ENCODE measurements around the gene AANAT.
A peak's percentile ranks its signal among the peaks of the same experiment; 100 is the strongest.

AANAT gene

GRCh38 chr17:76481071-76481655 lies 13.8 kb downstream of the AANAT start:
- ChIA-PET POLR2A (interaction anchor here (0.9 kb wide), 1 partner anchor 20 kb away, joined by 3 read pairs; no protein-coding TSS in a partner anchor), CTCF (interaction anchor here (1.0 kb wide), 1 partner anchor 66 kb away, joined by 3 read pairs; no protein-coding TSS in a partner anchor)
- no peaks in the 10 kb centered on the region for H3K9me3 ChIP-seq (ENCODE audit: control insufficient read depth, insufficient read depth, low read depth, low read length)
- TF ChIP-seq SP2 (tag by site-specific recombination; IDR thresholded peaks at IDR 0.05), result no peak
- 0 out of 2 replicates have a peak, but pooled peaks have one; percentile 30 for TF ChIP-seq ZNF341 (tag by site-specific recombination; IDR thresholded peaks at IDR 0.05; ENCODE audit: low read depth)
- no peaks in the 10 kb centered on the region for H3K4me1 ChIP-seq (ENCODE audit: control insufficient read depth, insufficient read depth, low read length)
- H3K27ac ChIP-seq (ENCODE audit: extremely low read depth, low read depth, low read length), result no peak overlapping the region
- H3K4me3 ChIP-seq (ENCODE audit: low read depth, low read length), result no peak overlapping the region
- H3K36me3 ChIP-seq (ENCODE audit: control insufficient read depth in 2 of 2, insufficient read depth in 1 of 2, low read length in 2 of 2), result no peaks in the 10 kb centered on the region

GRCh38 chr17:76484228-76484725 lies 16.9 kb downstream of the AANAT start:
- POLR2A ChIA-PET, result no interaction called here
- Histone ChIP-seq H3K4me3 (ENCODE audit: low read depth, low read length) (no peak overlapping the region), H3K9me3 (ENCODE audit: control insufficient read depth, insufficient read depth, low read depth, low read length) (no peaks in the 10 kb centered on the region), H3K27ac (ENCODE audit: extremely low read depth, low read depth, low read length) (no peak overlapping the region), H3K36me3 (ENCODE audit: control insufficient read depth in 2 of 2, insufficient read depth in 1 of 2, low read length in 2 of 2) (no peaks in the 10 kb centered on the region), H3K4me1 (ENCODE audit: control insufficient read depth, insufficient read depth, low read length) (no peaks in the 10 kb centered on the region)
- TF ChIP-seq SCRT1 (tag by site-specific recombination; IDR thresholded peaks at IDR 0.05; ENCODE audit: borderline replicate concordance) (peak; percentile 97), AEBP2 (tag by site-specific recombination; IDR thresholded peaks at IDR 0.05; ENCODE audit: borderline replicate concordance) (no peak), SCRT2 (tag by site-specific recombination; IDR thresholded peaks at IDR 0.05) (peak; percentile 99)
- CTCF ChIA-PET, result interaction anchor here (0.9 to 1.3 kb wide), 2 partner anchors 18 to 30 kb away, joined by 3 read pairs; no protein-coding TSS in a partner anchor

- no peak overlapping the region for H3K4me3 ChIP-seq (ENCODE audit: low read depth, low read length)
- CTCF ChIA-PET, result interaction anchor here (0.6 to 1.1 kb wide), 3 partner anchors 18 to 304 kb away, joined by 3 read pairs; partner anchors contain the start of gene AANAT
- POLR2A ChIA-PET, result interaction anchor here (0.6 to 1.0 kb wide), 2 partner anchors 8 to 1280 kb away, joined by 3 to 4 read pairs; partner anchors contain the start of gene NUP85
- no peaks in the 10 kb centered on the region for H3K4me1 ChIP-seq (ENCODE audit: control insufficient read depth, insufficient read depth, low read length)
- TF ChIP-seq EGR2 (tag by site-specific recombination; IDR thresholded peaks at IDR 0.05; ENCODE audit: low read depth), result no peak
- peak; percentile 65; the same call in 1 of the 2 replicates for TF ChIP-seq ZNF600 (tag by site-specific recombination; IDR thresholded peaks at IDR 0.05)
- TF ChIP-seq ZSCAN18 (tag by site-specific recombination; IDR thresholded peaks at IDR 0.05), result no peak
- TF ChIP-seq ZNF366 (tag by site-specific recombination; conservative IDR thresholded peaks at IDR 0.05), result 0 out of 2 replicates have a peak, but pooled peaks have one; percentile 4
- TF ChIP-seq SP2 (tag by site-specific recombination; IDR thresholded peaks at IDR 0.05), result 0 out of 2 replicates have a peak, but pooled peaks have one; percentile 11
- no peak for TF ChIP-seq ZNF658 (tag by site-specific recombination; IDR thresholded peaks at IDR 0.05)
- TF ChIP-seq TCF7L2 (IDR thresholded peaks at IDR 0.05; ENCODE audit: borderline replicate concordance, low read depth, low read length), result no peak
- no peak for TF ChIP-seq ZNF404 (tag by site-specific recombination; IDR thresholded peaks at IDR 0.05)
- TF ChIP-seq ZNF169 (tag by site-specific recombination; IDR thresholded peaks at IDR 0.05), result no peak
- TF ChIP-seq ZNF777 (tag by site-specific recombination; IDR thresholded peaks at IDR 0.05; ENCODE audit: borderline replicate concordance), result no peak
- 0 out of 2 replicates have a peak, but pooled peaks have one; percentile 47 for TF ChIP-seq ZBTB6 (tag by site-specific recombination; IDR thresholded peaks at IDR 0.05)
- TF ChIP-seq ZNF184 (tag by site-specific recombination; IDR thresholded peaks at IDR 0.05), result no peak
- no peaks in the 10 kb centered on the region for H3K9me3 ChIP-seq (ENCODE audit: control insufficient read depth, insufficient read depth, low read depth, low read length)
- H3K36me3 ChIP-seq (ENCODE audit: control insufficient read depth in 2 of 2, insufficient read depth in 1 of 2, low read length in 2 of 2), result no peaks in the 10 kb centered on the region
- H3K27ac ChIP-seq (ENCODE audit: extremely low read depth, low read depth, low read length), result no peak overlapping the region
These were observed 18.2 kb downstream of the AANAT start for GRCh38 chr17:76485569-76485968.

Measured in HEK293 (cell line).